Measurements from ENCODE around the gene DTNBP1. TPM values are rescaled to one million over a fixed set of nuclear protein-coding genes. Genes with fewer than 3 reads are reported as not detected.

Gene DTNBP1
- total and polyA plus RNA-seq, 9 donors, result 8.4 to 23.6 (median 18.2) TPM

- H3K27me3 ChIP-seq (ENCODE audit: control insufficient read depth, insufficient read depth, low read length), result no peaks in the 10 kb centered on the region
- WGBS (ENCODE audit: insufficient coverage), result 89% methylated on average over 4 of the region's 6 CpGs
- H3K36me3 ChIP-seq (ENCODE audit: control insufficient read depth, insufficient read depth, low read length), result peaks cover 80% of the 10 kb centered on the region
- no peaks in the 10 kb centered on the region for H3K4me1 ChIP-seq (ENCODE audit: control insufficient read depth, insufficient read depth, low read length)
- no peak overlapping the region for H3K4me3 ChIP-seq (ENCODE audit: low read length)
- H3K27ac ChIP-seq (ENCODE audit: low read length), result no peak overlapping the region
- H3K9me3 ChIP-seq (replicated peaks; ENCODE audit: control insufficient read depth, low read depth, low read length), result no peaks in the 10 kb centered on the region
- no peak for DNase-seq
Measured at GRCh38 chr6:15519681-15520080, 143.1 kb downstream of the DTNBP1 start.

GRCh38 chr6:15518878-15519277 is 143.9 kb downstream of the DTNBP1 start:
- Histone ChIP-seq H3K4me3 (ENCODE audit: low read length) (no peak overlapping the region), H3K36me3 (ENCODE audit: control insufficient read depth, insufficient read depth, low read length) (peaks cover 82% of the 10 kb centered on the region), H3K27ac (ENCODE audit: low read length) (no peak overlapping the region), H3K9me3 (replicated peaks; ENCODE audit: control insufficient read depth, low read depth, low read length) (no peaks in the 10 kb centered on the region), H3K4me1 (ENCODE audit: control insufficient read depth, insufficient read depth, low read length) (no peaks in the 10 kb centered on the region), H3K27me3 (ENCODE audit: control insufficient read depth, insufficient read depth, low read length) (no peaks in the 10 kb centered on the region)
- WGBS (ENCODE audit: insufficient coverage), result 93% methylated on average over 5 of the region's 10 CpGs
- no peak for DNase-seq

GRCh38 chr6:15518057-15518456 is 144.8 kb downstream of the DTNBP1 start:
- H3K36me3 ChIP-seq (ENCODE audit: control insufficient read depth, insufficient read depth, low read length), result peaks cover 82% of the 10 kb centered on the region

GRCh38 chr6:15517600-15517999 is 145.2 kb downstream of the DTNBP1 start:
- no peaks in the 10 kb centered on the region for H3K4me1 ChIP-seq (ENCODE audit: control insufficient read depth, insufficient read depth, low read length)
- no peak for DNase-seq
- H3K9me3 ChIP-seq (replicated peaks; ENCODE audit: control insufficient read depth, low read depth, low read length), result no peaks in the 10 kb centered on the region
- no peak overlapping the region for H3K4me3 ChIP-seq (ENCODE audit: low read length)
- H3K36me3 ChIP-seq (ENCODE audit: control insufficient read depth, insufficient read depth, low read length), result peaks cover 82% of the 10 kb centered on the region
- WGBS (ENCODE audit: insufficient coverage), result 97% methylated on average over 11 of the region's 11 CpGs
- no peaks in the 10 kb centered on the region for H3K27me3 ChIP-seq (ENCODE audit: control insufficient read depth, insufficient read depth, low read length)
- no peak overlapping the region for H3K27ac ChIP-seq (ENCODE audit: low read length)

More at GRCh38 chr6:15518057-15518456, 144.8 kb downstream of the DTNBP1 start:
- no peak for DNase-seq
- WGBS (ENCODE audit: insufficient coverage), result 96% methylated on average over 9 of the region's 9 CpGs
- H3K4me3 ChIP-seq (ENCODE audit: low read length), result no peak overlapping the region
- H3K27me3 ChIP-seq (ENCODE audit: control insufficient read depth, insufficient read depth, low read length), result no peaks in the 10 kb centered on the region
- no peaks in the 10 kb centered on the region for H3K9me3 ChIP-seq (replicated peaks; ENCODE audit: control insufficient read depth, low read depth, low read length)
- H3K27ac ChIP-seq (ENCODE audit: low read length), result no peak overlapping the region
- no peaks in the 10 kb centered on the region for H3K4me1 ChIP-seq (ENCODE audit: control insufficient read depth, insufficient read depth, low read length)

- no peaks in the 10 kb centered on the region for H3K27me3 ChIP-seq (ENCODE audit: control insufficient read depth, insufficient read depth, low read length)
- DNase-seq, result no peak
- no peaks in the 10 kb centered on the region for H3K9me3 ChIP-seq (replicated peaks; ENCODE audit: control insufficient read depth, low read depth, low read length)
- H3K4me3 ChIP-seq (ENCODE audit: low read length), result no peak overlapping the region
- H3K27ac ChIP-seq (ENCODE audit: low read length), result no peak overlapping the region
- H3K36me3 ChIP-seq (ENCODE audit: control insufficient read depth, insufficient read depth, low read length), result peaks cover 82% of the 10 kb centered on the region
- 95% methylated on average over 29 of the region's 29 CpGs for WGBS (ENCODE audit: insufficient coverage)
- no peaks in the 10 kb centered on the region for H3K4me1 ChIP-seq (ENCODE audit: control insufficient read depth, insufficient read depth, low read length)
Measured at GRCh38 chr6:15516923-15517560, 145.8 kb downstream of the DTNBP1 start.

- H3K36me3 ChIP-seq (ENCODE audit: control insufficient read depth, insufficient read depth, low read length), result peaks cover 80% of the 10 kb centered on the region
- no peak overlapping the region for H3K4me3 ChIP-seq (ENCODE audit: low read length)
- DNase-seq, result no peak
- whole genome bisulfite sequencing (ENCODE audit: insufficient coverage), result 91% methylated on average over 7 of the region's 13 CpGs
- no peaks in the 10 kb centered on the region for H3K4me1 ChIP-seq (ENCODE audit: control insufficient read depth, insufficient read depth, low read length)
- H3K27ac ChIP-seq (ENCODE audit: low read length), result no peak overlapping the region
- no peaks in the 10 kb centered on the region for H3K27me3 ChIP-seq (ENCODE audit: control insufficient read depth, insufficient read depth, low read length)
- H3K9me3 ChIP-seq (replicated peaks; ENCODE audit: control insufficient read depth, low read depth, low read length), result no peaks in the 10 kb centered on the region
Measured at GRCh38 chr6:15516378-15516777, 146.4 kb downstream of the DTNBP1 start.

- Histone ChIP-seq H3K27me3 (ENCODE audit: control insufficient read depth, insufficient read depth, low read length) (no peaks in the 10 kb centered on the region), H3K27ac (ENCODE audit: low read length) (no peak overlapping the region), H3K36me3 (ENCODE audit: control insufficient read depth, insufficient read depth, low read length) (peaks cover 86% of the 10 kb centered on the region), H3K4me1 (ENCODE audit: control insufficient read depth, insufficient read depth, low read length) (no peaks in the 10 kb centered on the region), H3K9me3 (replicated peaks; ENCODE audit: control insufficient read depth, low read depth, low read length) (no peaks in the 10 kb centered on the region), H3K4me3 (ENCODE audit: low read length) (no peak overlapping the region)
- no peak for DNase-seq
- WGBS (ENCODE audit: insufficient coverage), result 100% methylated on average over 2 of the region's 18 CpGs
Measured at GRCh38 chr6:15515660-15516375, 147.0 kb downstream of the DTNBP1 start.

GRCh38 chr6:15515226-15515625 is 147.6 kb downstream of the DTNBP1 start:
- Histone ChIP-seq H3K9me3 (replicated peaks; ENCODE audit: control insufficient read depth, low read depth, low read length) (no peaks in the 10 kb centered on the region), H3K4me1 (ENCODE audit: control insufficient read depth, insufficient read depth, low read length) (no peaks in the 10 kb centered on the region), H3K4me3 (ENCODE audit: low read length) (no peak overlapping the region), H3K36me3 (ENCODE audit: control insufficient read depth, insufficient read depth, low read length) (peaks cover 85% of the 10 kb centered on the region), H3K27me3 (ENCODE audit: control insufficient read depth, insufficient read depth, low read length) (no peaks in the 10 kb centered on the region), H3K27ac (ENCODE audit: low read length) (no peak overlapping the region)
- 93% methylated on average over 3 of the region's 6 CpGs for WGBS (ENCODE audit: insufficient coverage)
- no peak for DNase-seq

- Histone ChIP-seq H3K27ac (ENCODE audit: low read length) (no peak overlapping the region), H3K36me3 (ENCODE audit: control insufficient read depth, insufficient read depth, low read length) (peaks cover 84% of the 10 kb centered on the region), H3K4me1 (ENCODE audit: control insufficient read depth, insufficient read depth, low read length) (no peaks in the 10 kb centered on the region), H3K4me3 (ENCODE audit: low read length) (no peak overlapping the region), H3K9me3 (replicated peaks; ENCODE audit: control insufficient read depth, low read depth, low read length) (no peaks in the 10 kb centered on the region), H3K27me3 (ENCODE audit: control insufficient read depth, insufficient read depth, low read length) (no peaks in the 10 kb centered on the region)
- no peak for DNase-seq
- WGBS (ENCODE audit: insufficient coverage), result 87% methylated on average over 16 of the region's 21 CpGs
Measured at GRCh38 chr6:15513801-15514711, 148.8 kb downstream of the DTNBP1 start.
